Neural progenitor cell (in vitro differentiated cells): ENCODE measurements around the gene AIPL1.

Experiments used
- EZH2 ChIP-seq: fragments of 200-600 bp; sonication (generic); IDR thresholded peaks from 2 replicates; pipeline ENCODE4 v1.6.1; 2017; ENCODE audit warnings: antibody characterized with exemption, mild to moderate bottlenecking, moderate library complexity
- TF ChIP-seq, protein P1 (sequence below): fragments of 200-600 bp; sonication (generic); IDR thresholded peaks from 2 replicates; pipeline ENCODE4 v1.5.1; 2017; ENCODE audit warnings: antibody characterized with exemption, mild to moderate bottlenecking

DNA sequence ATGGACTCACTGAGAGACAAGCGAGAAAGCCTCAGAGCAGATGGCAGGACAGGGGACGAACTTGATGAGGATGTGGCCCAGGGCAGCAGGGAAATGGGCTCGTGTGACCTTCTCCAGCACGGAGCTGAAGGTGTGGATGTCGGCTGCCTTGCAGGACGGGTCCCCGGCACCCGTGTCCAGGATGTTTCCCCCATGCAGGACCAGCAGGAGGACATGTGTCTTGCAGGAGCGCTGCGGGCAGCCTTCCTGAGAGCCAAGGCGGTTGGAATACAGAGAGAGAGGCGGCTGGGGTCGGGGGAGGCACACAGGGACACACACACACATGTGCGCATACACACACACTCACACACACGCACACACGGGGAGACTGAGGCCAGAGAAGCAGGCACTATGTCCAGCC is 48.6 kb upstream of the AIPL1 start:
- TF ChIP-seq, protein P1, sequence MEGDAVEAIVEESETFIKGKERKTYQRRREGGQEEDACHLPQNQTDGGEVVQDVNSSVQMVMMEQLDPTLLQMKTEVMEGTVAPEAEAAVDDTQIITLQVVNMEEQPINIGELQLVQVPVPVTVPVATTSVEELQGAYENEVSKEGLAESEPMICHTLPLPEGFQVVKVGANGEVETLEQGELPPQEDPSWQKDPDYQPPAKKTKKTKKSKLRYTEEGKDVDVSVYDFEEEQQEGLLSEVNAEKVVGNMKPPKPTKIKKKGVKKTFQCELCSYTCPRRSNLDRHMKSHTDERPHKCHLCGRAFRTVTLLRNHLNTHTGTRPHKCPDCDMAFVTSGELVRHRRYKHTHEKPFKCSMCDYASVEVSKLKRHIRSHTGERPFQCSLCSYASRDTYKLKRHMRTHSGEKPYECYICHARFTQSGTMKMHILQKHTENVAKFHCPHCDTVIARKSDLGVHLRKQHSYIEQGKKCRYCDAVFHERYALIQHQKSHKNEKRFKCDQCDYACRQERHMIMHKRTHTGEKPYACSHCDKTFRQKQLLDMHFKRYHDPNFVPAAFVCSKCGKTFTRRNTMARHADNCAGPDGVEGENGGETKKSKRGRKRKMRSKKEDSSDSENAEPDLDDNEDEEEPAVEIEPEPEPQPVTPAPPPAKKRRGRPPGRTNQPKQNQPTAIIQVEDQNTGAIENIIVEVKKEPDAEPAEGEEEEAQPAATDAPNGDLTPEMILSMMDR, result no peak
- no peak for TF ChIP-seq EZH2
